Measurements from ENCODE around the gene RNF44. TPM values are rescaled to one million over a fixed set of nuclear protein-coding genes. Genes with fewer than 3 reads are reported as not detected.
"Not testable (repeated sequence)": the region's sequence is repeated elsewhere in the genome, so short reads cannot be mapped to it uniquely, and the experiment has no call there.

The RNF44 gene
- total RNA-seq, 2 experiments from 2014 or later: 162 to 166 TPM

GRCh38 chr5:176491901-176492300 lies 45.3 kb downstream of the RNF44 start:
- no peak for ATAC-seq (ENCODE audit: low read depth)
- H3K27ac Mint-ChIP-seq: no peak overlapping the region
- peaks cover 16% of the 10 kb centered on the region for H3K4me1 Mint-ChIP-seq
- no peaks in the 10 kb centered on the region for H3K9me3 Mint-ChIP-seq
- no peak overlapping the region for H3K4me3 Mint-ChIP-seq
- no peak for DNase-seq
- POLR2A ChIA-PET: no interaction called here
- peaks cover 40% of the 10 kb centered on the region for H3K36me3 Mint-ChIP-seq
- no peaks in the 10 kb centered on the region for H3K27me3 Mint-ChIP-seq

GRCh38 chr5:176491101-176491502 lies 46.1 kb downstream of the RNF44 start:
- ATAC-seq (ENCODE audit: low read depth) (no peak), DNase-seq (no peak)
- Mint-ChIP-seq H3K36me3 (peaks cover 46% of the 10 kb centered on the region), H3K27ac (no peak overlapping the region), H3K4me3 (no peak overlapping the region), H3K27me3 (no peaks in the 10 kb centered on the region), H3K9me3 (no peaks in the 10 kb centered on the region), H3K4me1 (peaks cover 18% of the 10 kb centered on the region)
- POLR2A ChIA-PET: no interaction called here

DNA sequence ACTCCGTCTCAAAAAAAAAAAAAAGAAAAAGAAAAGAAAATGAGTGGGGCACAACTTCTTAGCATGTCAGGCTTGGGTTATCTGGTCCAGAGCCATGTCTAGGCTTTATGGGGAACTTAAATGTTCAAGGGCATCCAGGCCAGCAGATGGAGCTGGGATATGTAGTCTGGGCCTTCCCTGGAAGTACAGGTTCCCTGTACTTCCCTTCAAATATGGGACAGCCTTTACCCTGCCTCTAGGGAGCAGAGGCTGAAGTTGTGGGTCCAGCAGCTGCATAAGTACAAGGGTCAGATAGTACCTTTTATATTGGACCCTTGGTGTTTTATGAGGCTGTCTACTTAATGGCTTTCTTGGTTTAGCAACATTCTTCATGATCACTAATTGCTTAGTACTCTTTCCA lies 46.9 kb downstream of the RNF44 start:
- Mint-ChIP-seq H3K4me1 (peaks cover 18% of the 10 kb centered on the region), H3K27me3 (no peaks in the 10 kb centered on the region), H3K9me3 (no peaks in the 10 kb centered on the region), H3K4me3 (no peak overlapping the region), H3K27ac (no peak overlapping the region), H3K36me3 (peaks cover 46% of the 10 kb centered on the region)
- ATAC-seq (ENCODE audit: low read depth): no peak
- no peak for DNase-seq
- POLR2A ChIA-PET: interaction anchor here (0.6 kb wide), 1 partner anchor 46 kb away, joined by 3 read pairs; no protein-coding TSS in a partner anchor

DNA sequence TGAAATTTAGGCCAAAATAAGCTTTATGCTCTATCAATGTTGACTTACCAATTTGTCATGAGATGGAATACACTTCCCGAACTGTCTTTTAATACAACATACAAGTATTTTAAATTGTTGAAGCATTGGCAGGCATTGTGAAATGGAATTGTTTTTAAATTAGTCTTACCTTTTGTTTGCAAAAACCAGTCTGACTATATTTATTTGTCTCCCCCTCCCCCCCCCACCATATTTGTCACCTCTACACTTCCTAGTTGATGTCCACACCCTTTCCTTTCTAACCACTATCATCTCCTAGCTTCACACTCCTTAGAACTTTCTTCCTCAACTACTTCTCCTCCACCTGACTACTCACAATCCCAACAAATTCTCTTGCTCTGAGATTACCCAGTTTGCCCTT lies 48.1 kb downstream of the RNF44 start:
- peak overlapping the region; percentile 65 for H3K27ac Mint-ChIP-seq
- POLR2A ChIA-PET: interaction anchor here (0.6 kb wide), 1 partner anchor 14 kb away, joined by 4 read pairs; no protein-coding TSS in a partner anchor
- no peak for ATAC-seq (ENCODE audit: low read depth)
- peak overlapping the region; percentile 43 for H3K4me3 Mint-ChIP-seq
- peaks cover 41% of the 10 kb centered on the region for H3K36me3 Mint-ChIP-seq
- no peaks in the 10 kb centered on the region for H3K27me3 Mint-ChIP-seq
- H3K4me1 Mint-ChIP-seq: peaks cover 20% of the 10 kb centered on the region
- DNase-seq: no peak
- H3K9me3 Mint-ChIP-seq: no peaks in the 10 kb centered on the region

DNA sequence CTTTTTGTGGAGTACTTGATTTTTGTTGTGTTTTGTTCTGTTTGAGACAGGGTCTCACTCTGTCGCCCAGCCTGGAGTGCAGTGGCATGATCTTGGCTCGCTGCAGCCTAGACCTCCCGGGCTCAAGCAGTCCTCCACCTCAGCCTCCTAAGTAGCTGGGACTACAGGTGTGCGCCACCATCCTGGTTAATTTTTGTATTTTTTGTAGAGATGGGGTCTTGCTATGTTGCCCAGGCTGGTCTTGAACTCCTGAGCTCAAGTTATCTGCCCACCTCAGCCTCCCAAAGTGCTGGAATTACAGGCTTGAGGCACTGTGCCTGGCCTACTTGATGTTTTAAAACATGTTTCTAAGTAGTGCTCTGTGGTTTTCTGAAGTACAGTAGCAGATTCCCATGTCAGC lies 50.0 kb downstream of the RNF44 start:
- H3K27ac Mint-ChIP-seq, POLR2A ChIA-PET, DNase-seq: not testable (repeated sequence)

DNA sequence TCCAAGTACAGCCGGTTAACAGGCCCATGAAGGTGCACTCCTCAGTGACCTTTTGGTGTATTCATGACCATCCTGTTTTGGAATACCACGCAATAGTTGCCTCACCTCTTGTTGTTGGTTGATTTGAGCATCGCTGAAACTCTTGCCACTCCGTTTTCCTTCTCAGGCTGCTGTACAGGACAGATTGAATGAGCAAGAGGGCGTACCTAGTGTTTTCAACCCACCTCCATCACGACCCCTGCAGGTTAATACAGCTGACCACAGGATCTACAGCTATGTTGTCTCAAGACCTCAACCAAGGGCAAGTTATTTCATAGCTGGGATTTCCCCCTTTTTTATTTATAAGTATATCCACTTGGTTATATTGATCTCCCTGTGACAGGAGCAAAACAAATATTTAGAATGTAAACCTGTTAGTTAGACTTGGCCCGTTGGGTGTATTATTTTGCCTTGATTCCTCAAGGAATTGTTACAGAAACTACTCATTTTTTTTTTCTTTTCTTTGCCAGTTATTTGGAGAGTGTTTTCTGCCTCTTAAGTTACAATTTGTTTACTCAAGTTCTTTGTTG lies 50.9 kb downstream of the RNF44 start:
- H3K4me1 Mint-ChIP-seq: peaks cover 26% of the 10 kb centered on the region
- POLR2A ChIA-PET: no interaction called here
- ATAC-seq (ENCODE audit: low read depth) (no peak), DNase-seq (no peak)
- H3K36me3 Mint-ChIP-seq: peaks cover 34% of the 10 kb centered on the region
- no peak overlapping the region for H3K4me3 Mint-ChIP-seq
- H3K9me3 Mint-ChIP-seq: no peaks in the 10 kb centered on the region
- no peak overlapping the region for H3K27ac Mint-ChIP-seq
- H3K27me3 Mint-ChIP-seq: no peaks in the 10 kb centered on the region

More for the DNA sequence above, 50.0 kb downstream of the RNF44 start:
- not testable (repeated sequence) for H3K9me3 Mint-ChIP-seq; ATAC-seq (ENCODE audit: low read depth); H3K4me3 Mint-ChIP-seq; H3K27me3 Mint-ChIP-seq
- H3K36me3 Mint-ChIP-seq: peaks cover 36% of the 10 kb centered on the region
- H3K4me1 Mint-ChIP-seq: peaks cover 23% of the 10 kb centered on the region

DNA sequence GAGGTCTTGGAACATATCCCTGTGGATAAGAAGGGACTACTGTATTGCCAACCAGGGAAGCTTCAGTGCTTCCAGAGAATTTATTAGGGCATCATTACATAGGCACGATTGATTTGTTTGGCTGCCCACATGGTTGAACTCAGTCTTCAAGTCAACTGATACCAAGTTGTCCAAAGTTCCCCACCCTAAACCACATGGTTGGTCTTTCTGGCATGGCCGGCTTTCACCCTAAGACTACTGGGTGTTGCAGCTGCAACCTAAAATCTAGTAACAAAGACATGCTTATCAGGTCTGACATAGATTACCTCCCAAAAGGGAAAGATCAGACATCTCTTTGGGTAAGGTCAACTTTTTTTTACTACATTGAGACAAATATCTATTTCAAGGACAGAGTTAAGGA lies 52.0 kb downstream of the RNF44 start:
- no peaks in the 10 kb centered on the region for H3K27me3 Mint-ChIP-seq
- POLR2A ChIA-PET: interaction anchor here (0.6 kb wide), 1 partner anchor 34 kb away, joined by 3 read pairs; no protein-coding TSS in a partner anchor
- H3K4me1 Mint-ChIP-seq: peaks cover 26% of the 10 kb centered on the region
- ATAC-seq (ENCODE audit: low read depth) (no peak), DNase-seq (no peak)
- no peak overlapping the region for H3K4me3 Mint-ChIP-seq
- no peak overlapping the region for H3K27ac Mint-ChIP-seq
- peaks cover 29% of the 10 kb centered on the region for H3K36me3 Mint-ChIP-seq
- H3K9me3 Mint-ChIP-seq: no peaks in the 10 kb centered on the region

GRCh38 chr5:176481711-176482110 lies 55.5 kb downstream of the RNF44 start:
- Mint-ChIP-seq H3K4me1 (peaks cover 12% of the 10 kb centered on the region), H3K36me3 (peaks cover 23% of the 10 kb centered on the region), H3K27ac (no peak overlapping the region)

More at GRCh38 chr5:176481711-176482110, 55.5 kb downstream of the RNF44 start:
- no peaks in the 10 kb centered on the region for H3K9me3 Mint-ChIP-seq
- ATAC-seq (ENCODE audit: low read depth): no peak
- no peaks in the 10 kb centered on the region for H3K27me3 Mint-ChIP-seq
- no peak for DNase-seq
- POLR2A ChIA-PET: interaction anchor here (1.1 kb wide), 1 partner anchor 55 kb away, joined by 3 read pairs; the partner anchor contains the start of gene RNF44
- H3K4me3 Mint-ChIP-seq: no peak overlapping the region

Other genes with a start within 250 kb of the RNF44 start
- 10 to 100 TPM; 70.0 to 72.0 TPM for gene KIAA1191, start 175.6 kb downstream of the RNF44 start, total RNA-seq
- gene ARL10, start 171.9 kb downstream of the RNF44 start, total RNA-seq: 10 to 100 TPM; 10.5 to 12.5 TPM
- 10 to 100 TPM; 27.5 to 30.3 TPM for gene NOP16, start 148.8 kb downstream of the RNF44 start, total RNA-seq
- gene HIGD2A, start 148.7 kb downstream of the RNF44 start, total RNA-seq: 10 to 100 TPM; 97.6 to 97.7 TPM
- 10 to 100 TPM; 52.8 to 53.1 TPM for gene CLTB, start 120.9 kb downstream of the RNF44 start, total RNA-seq
- 10 to 100 TPM; 32.4 TPM for gene FAF2, start 89.0 kb downstream of the RNF44 start, total RNA-seq
- gene CDHR2, start 11.9 kb upstream of the RNF44 start, total RNA-seq: 1 to 10 TPM; 2.4 to 3.8 TPM
- 1 to 10 TPM; 1.5 to 1.6 TPM for gene GPRIN1, start 72.8 kb upstream of the RNF44 start, total RNA-seq
- gene SNCB, start 93.1 kb upstream of the RNF44 start, total RNA-seq: under 1 TPM in 1 of 2 experiments, not detected in 1; 0.28 TPM
- gene EIF4E1B, start 93.3 kb upstream of the RNF44 start, total RNA-seq: not detected
- gene TSPAN17, start 110.1 kb upstream of the RNF44 start, total RNA-seq: 10 to 100 TPM; 39.6 to 40.7 TPM